ENCODE measurements around the gene TEX19. TPM values are rescaled to one million over a fixed set of nuclear protein-coding genes. Genes with fewer than 3 reads are reported as not detected.
"Not testable (repeated sequence)": the region's sequence is repeated elsewhere in the genome, so short reads cannot be mapped to it uniquely, and the experiment has no call there.

The TEX19 gene
- total RNA-seq, 2 donors from 2014 or later, result 10.6 TPM; not detected in 1

- Histone ChIP-seq H3K4me1 (replicated peaks) (no peaks in the 10 kb centered on the region), H3K36me3 (no peaks in the 10 kb centered on the region), H3K4me3 (no peak overlapping the region), H3K9me3 (no peaks in the 10 kb centered on the region), H3K27me3 (replicated peaks; ENCODE audit: insufficient read depth) (no peaks in the 10 kb centered on the region), H3K27ac (peak overlapping the region; percentile 26 to 50)
- WGBS, result 42% methylated on average over 11 of the region's 11 CpGs
- intact Hi-C loops (cut with DNase I), result loop anchor here (10.0 kb wide), 1 partner anchor 419 kb away; no protein-coding TSS in a partner anchor
- DNase-seq (ENCODE audit: low spot score), result peak; percentile 92
- peak; percentile 86 for TF ChIP-seq POLR2AphosphoS5 (IDR thresholded peaks at IDR 0.05)
- TF ChIP-seq, protein P1, sequence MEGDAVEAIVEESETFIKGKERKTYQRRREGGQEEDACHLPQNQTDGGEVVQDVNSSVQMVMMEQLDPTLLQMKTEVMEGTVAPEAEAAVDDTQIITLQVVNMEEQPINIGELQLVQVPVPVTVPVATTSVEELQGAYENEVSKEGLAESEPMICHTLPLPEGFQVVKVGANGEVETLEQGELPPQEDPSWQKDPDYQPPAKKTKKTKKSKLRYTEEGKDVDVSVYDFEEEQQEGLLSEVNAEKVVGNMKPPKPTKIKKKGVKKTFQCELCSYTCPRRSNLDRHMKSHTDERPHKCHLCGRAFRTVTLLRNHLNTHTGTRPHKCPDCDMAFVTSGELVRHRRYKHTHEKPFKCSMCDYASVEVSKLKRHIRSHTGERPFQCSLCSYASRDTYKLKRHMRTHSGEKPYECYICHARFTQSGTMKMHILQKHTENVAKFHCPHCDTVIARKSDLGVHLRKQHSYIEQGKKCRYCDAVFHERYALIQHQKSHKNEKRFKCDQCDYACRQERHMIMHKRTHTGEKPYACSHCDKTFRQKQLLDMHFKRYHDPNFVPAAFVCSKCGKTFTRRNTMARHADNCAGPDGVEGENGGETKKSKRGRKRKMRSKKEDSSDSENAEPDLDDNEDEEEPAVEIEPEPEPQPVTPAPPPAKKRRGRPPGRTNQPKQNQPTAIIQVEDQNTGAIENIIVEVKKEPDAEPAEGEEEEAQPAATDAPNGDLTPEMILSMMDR (IDR thresholded peaks at IDR 0.05), result no peak
- no peak for TF ChIP-seq POLR2A (IDR thresholded peaks at IDR 0.05)
Observed at GRCh38 chr17:82355770-82356427, 3.1 kb upstream of the TEX19 start.

DNA sequence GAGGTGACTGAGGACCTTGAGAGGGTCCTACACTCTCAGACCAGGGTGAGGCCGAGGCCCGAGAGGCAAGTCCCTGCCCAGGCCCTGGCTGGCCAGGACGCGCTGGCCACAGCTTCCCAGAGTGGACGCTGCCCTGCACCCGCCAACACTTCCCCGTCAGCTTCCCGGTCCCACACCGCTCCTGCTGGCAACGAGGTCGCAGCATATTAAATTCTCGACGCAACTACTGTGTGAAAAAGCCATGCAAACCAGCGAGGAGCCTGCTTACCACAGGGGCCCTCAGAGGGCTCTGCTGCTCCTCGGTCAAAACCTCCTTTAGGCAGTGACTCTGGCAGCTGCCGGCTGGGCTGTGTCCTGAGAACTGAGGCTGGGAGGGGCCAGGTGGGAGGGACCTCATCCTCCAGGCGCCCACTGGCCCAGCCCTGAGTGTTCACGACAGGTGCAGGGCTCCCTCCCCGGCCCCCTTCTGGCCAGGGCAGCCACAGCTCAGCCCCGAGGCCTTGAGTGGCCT, 2.1 kb upstream of the TEX19 start:
- no peak overlapping the region for H3K27ac ChIP-seq
- no peak for DNase-seq (ENCODE audit: low spot score)
- WGBS, result 69% methylated on average over 19 of the region's 20 CpGs
- no peaks in the 10 kb centered on the region for H3K27me3 ChIP-seq (replicated peaks; ENCODE audit: insufficient read depth)
- intact Hi-C loops (cut with DNase I), result loop anchor here (10.0 kb wide), 1 partner anchor 418 kb away; no protein-coding TSS in a partner anchor
- no peaks in the 10 kb centered on the region for H3K4me1 ChIP-seq (replicated peaks)
- TF ChIP-seq, protein P1 (IDR thresholded peaks at IDR 0.05), result no peak
- TF ChIP-seq POLR2A (IDR thresholded peaks at IDR 0.05) (no peak), POLR2AphosphoS5 (IDR thresholded peaks at IDR 0.05) (no peak)
- H3K36me3 ChIP-seq, result no peaks in the 10 kb centered on the region
- no peak overlapping the region for H3K4me3 ChIP-seq
- no peaks in the 10 kb centered on the region for H3K9me3 ChIP-seq

DNA sequence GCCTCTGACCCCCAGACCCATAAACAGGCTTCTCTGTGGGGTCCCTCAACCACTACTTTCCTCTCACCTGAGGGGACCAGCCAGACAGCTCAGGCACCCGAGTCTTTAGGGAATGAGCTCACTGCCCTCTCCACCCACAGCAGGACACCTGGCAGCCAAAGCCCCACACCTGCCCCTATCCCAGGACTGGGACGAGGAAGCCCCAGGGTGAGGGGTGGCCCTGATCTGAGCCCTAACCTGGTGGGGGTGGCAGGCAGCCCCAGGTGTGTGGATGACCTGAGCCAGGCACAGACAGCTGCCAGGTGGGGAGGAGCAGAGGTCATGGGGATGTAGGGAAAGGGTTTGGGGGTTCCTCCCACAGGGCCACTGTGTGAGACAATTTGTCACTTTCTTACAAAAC, 1.7 kb upstream of the TEX19 start:
- TF ChIP-seq POLR2A (IDR thresholded peaks at IDR 0.05) (no peak), POLR2AphosphoS5 (IDR thresholded peaks at IDR 0.05) (no peak)
- TF ChIP-seq, protein P1 (IDR thresholded peaks at IDR 0.05), result no peak
- intact Hi-C loops (cut with DNase I), result loop anchor here (10.0 kb wide), 1 partner anchor 417 kb away; no protein-coding TSS in a partner anchor
- Histone ChIP-seq H3K9me3 (no peaks in the 10 kb centered on the region), H3K4me3 (no peak overlapping the region), H3K36me3 (no peaks in the 10 kb centered on the region), H3K4me1 (replicated peaks) (no peaks in the 10 kb centered on the region), H3K27me3 (replicated peaks; ENCODE audit: insufficient read depth) (no peaks in the 10 kb centered on the region), H3K27ac (no peak overlapping the region)
- no peak for DNase-seq (ENCODE audit: low spot score)
- 71% methylated on average over 2 of the region's 2 CpGs for WGBS

DNA sequence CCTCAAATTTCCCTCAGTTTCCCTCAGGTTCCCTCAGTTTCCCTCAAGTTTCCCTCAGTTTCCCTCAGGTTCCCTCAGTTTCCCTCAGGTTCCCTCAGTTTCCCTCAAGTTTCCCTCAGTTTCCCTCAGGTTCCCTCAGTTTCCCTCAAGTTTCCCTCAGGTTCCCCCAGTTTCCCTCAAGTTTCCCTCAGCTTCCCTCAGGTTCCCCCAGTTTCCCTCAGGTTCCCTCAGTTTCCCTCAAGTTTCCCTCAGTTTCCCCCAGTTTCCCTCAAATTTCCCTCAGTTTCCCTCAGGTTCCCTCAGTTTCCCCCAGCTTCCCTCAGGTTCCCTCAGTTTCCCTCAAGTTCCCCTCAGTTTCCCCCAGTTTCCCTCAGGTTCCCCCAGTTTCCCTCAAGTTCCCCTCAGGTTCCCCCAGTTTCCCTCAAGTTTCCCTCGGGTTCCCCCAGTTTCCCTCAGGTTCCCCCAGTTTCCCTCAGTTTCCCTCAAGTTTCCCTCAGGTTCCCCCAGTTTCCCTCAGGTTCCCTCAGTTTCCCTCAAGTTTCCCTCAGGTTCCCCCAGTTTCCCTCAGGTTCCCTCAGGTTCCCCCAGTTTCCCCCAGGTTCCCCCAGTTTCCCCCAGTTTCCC, 516 bp downstream of the TEX19 start:
- H3K9me3 ChIP-seq; H3K4me3 ChIP-seq; H3K36me3 ChIP-seq; H3K27ac ChIP-seq; DNase-seq (ENCODE audit: low spot score); H3K27me3 ChIP-seq (replicated peaks; ENCODE audit: insufficient read depth); H3K4me1 ChIP-seq (replicated peaks): not testable (repeated sequence)
- intact Hi-C loops (cut with DNase I), result loop anchor here (10.0 kb wide), 1 partner anchor 415 kb away; no protein-coding TSS in a partner anchor
- WGBS, result 92% methylated on average over 1 of the region's 1 CpG

- H3K4me3 ChIP-seq, result no peak overlapping the region
- no peaks in the 10 kb centered on the region for H3K9me3 ChIP-seq
- TF ChIP-seq, protein P1 (IDR thresholded peaks at IDR 0.05), result no peak
- TF ChIP-seq POLR2AphosphoS5 (IDR thresholded peaks at IDR 0.05) (no peak), POLR2A (IDR thresholded peaks at IDR 0.05) (no peak)
- intact Hi-C loops (cut with DNase I), result no loop called here
- 92% methylated on average over 6 of the region's 6 CpGs for WGBS
- H3K27ac ChIP-seq, result no peak overlapping the region
- H3K4me1 ChIP-seq (replicated peaks), result no peaks in the 10 kb centered on the region
- H3K36me3 ChIP-seq, result no peaks in the 10 kb centered on the region
- no peaks in the 10 kb centered on the region for H3K27me3 ChIP-seq (replicated peaks; ENCODE audit: insufficient read depth)
- no peak for DNase-seq (ENCODE audit: low spot score)
Observed at GRCh38 chr17:82361885-82362633, 3.0 kb downstream of the TEX19 start.

Measured in prostate gland (tissue), 2 donors.